GM12891 (cell line): ENCODE results near the gene MTFR1L.

Source experiments
- POLR2A ChIP-seq: IDR thresholded peaks from 2 replicates; pipeline ENCODE4 v1.6.1; 2011; ENCODE audit warnings: low read depth, low read length, control low read depth
- POLR2AphosphoS5 ChIP-seq: IDR thresholded peaks from 2 replicates; pipeline ENCODE4 v1.6.1; 2011; ENCODE audit warnings: low read depth, low read length, control low read depth
- TAF1 ChIP-seq: IDR thresholded peaks from 2 replicates; pipeline ENCODE4 v1.6.1; 2011; ENCODE audit warnings: low read depth, low read length, control low read depth

DNA sequence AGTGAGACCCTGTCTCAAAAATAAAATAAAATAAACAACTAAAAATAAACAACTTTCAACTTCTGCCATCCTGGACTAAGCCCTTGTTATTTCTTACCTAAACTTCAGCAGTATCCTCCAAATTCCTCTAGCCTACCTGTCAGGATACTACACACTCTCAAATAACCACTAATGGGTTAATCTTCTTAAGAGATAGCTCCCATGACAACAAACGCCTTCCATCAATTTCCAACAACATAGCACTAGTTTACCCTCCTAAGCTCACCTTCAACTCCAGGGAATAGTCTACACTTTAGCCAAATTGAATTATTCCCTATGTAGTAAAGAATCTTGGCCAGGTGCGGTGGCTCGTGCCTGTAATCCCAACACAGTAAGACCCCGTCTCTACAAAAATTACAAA is 28.2 kb downstream of the MTFR1L start:
- TF ChIP-seq POLR2AphosphoS5 (no peak), POLR2A (no peak), TAF1 (no peak)
